PC-9 (cell line): Measurements from ENCODE around the gene IL15.

ENCODE experiments used
- EZH2 ChIP-seq: fragments of 200-600 bp; sonication (generic); IDR thresholded peaks from 2 replicates; pipeline ENCODE4 v1.8.0; 2017; ENCODE audit warnings: antibody characterized with exemption, low read depth
- TF ChIP-seq, protein P1 (sequence below): fragments of 200-600 bp; sonication (generic); conservative IDR thresholded peaks from 2 replicates; pipeline ENCODE4 v1.6.1; 2017; ENCODE audit warnings: mixed run types, antibody characterized with exemption, mild to moderate bottlenecking, moderate library complexity

DNA sequence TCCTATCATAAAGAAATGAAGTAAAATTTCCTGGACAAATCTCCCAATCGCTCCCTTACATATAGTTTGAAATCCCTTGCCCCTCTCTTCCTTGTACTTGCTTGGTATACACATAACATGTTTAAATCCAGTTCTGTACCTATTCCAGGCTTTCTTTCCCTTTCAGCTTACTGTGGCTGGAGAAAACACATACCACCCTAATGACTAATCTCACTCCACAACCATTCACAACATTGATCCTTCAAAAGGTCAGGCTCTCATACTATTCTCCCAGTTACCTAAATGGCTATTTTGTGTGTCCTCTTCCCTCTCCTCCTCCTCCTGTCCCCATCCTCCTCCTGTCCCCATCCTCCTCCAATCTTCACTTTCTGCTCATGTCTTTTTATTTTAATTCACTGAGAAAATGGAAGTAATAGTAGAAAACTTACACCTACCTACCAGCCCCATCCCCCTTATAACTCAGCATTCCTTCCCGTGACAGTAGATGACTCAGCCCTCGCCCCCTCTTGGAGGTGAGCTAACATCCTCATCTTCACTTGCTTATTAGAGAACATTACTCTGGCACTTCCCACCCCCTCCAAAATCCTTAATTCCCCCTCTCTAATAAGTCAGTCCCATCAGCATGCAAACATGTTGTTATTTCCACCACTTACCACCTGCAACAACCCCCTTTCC is 77.5 kb downstream of the IL15 start:
- TF ChIP-seq, protein P1, sequence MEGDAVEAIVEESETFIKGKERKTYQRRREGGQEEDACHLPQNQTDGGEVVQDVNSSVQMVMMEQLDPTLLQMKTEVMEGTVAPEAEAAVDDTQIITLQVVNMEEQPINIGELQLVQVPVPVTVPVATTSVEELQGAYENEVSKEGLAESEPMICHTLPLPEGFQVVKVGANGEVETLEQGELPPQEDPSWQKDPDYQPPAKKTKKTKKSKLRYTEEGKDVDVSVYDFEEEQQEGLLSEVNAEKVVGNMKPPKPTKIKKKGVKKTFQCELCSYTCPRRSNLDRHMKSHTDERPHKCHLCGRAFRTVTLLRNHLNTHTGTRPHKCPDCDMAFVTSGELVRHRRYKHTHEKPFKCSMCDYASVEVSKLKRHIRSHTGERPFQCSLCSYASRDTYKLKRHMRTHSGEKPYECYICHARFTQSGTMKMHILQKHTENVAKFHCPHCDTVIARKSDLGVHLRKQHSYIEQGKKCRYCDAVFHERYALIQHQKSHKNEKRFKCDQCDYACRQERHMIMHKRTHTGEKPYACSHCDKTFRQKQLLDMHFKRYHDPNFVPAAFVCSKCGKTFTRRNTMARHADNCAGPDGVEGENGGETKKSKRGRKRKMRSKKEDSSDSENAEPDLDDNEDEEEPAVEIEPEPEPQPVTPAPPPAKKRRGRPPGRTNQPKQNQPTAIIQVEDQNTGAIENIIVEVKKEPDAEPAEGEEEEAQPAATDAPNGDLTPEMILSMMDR = no peak
- no peak for TF ChIP-seq EZH2
